Measurements from ENCODE around the gene GAB2.

DNA sequence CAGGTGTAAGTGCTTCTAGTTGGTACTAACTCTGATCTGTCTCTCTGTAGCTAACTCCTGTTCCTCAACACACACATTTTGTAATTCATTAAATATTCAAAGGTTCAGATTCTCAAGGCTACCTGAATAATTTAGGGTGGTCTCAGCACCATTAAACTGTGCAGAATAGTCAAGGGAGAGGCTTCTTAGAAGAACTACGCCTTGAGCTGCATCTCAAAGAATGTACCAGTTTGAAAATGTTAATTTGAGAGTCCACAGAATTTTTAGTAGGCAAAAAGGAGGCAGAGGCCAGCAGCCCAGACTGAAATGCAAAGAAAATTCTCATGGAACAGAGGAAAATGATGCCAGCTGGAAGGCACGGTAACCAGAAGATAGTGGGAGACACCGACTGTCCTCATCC lies 72.2 kb downstream of the GAB2 start:
- TF ChIP-seq, protein P1, sequence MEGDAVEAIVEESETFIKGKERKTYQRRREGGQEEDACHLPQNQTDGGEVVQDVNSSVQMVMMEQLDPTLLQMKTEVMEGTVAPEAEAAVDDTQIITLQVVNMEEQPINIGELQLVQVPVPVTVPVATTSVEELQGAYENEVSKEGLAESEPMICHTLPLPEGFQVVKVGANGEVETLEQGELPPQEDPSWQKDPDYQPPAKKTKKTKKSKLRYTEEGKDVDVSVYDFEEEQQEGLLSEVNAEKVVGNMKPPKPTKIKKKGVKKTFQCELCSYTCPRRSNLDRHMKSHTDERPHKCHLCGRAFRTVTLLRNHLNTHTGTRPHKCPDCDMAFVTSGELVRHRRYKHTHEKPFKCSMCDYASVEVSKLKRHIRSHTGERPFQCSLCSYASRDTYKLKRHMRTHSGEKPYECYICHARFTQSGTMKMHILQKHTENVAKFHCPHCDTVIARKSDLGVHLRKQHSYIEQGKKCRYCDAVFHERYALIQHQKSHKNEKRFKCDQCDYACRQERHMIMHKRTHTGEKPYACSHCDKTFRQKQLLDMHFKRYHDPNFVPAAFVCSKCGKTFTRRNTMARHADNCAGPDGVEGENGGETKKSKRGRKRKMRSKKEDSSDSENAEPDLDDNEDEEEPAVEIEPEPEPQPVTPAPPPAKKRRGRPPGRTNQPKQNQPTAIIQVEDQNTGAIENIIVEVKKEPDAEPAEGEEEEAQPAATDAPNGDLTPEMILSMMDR (IDR thresholded peaks at IDR 0.05), result no peak
- no peak for TF ChIP-seq POLR2AphosphoS5 (IDR thresholded peaks at IDR 0.05)

Data from stomach (tissue), 4 donors.